Vagina (tissue), 2 donors: ENCODE measurements around the gene AMDHD1. TPM values are rescaled to one million over a fixed set of nuclear protein-coding genes. Genes with fewer than 3 reads are reported as not detected.

Experiments used
- DNase-seq, 2 donors: peaks; one replicate each; pipeline ENCODE4 v3.0.0-alpha.2; 2017; ENCODE audit errors: extremely low spot score in 2 of 2
- H3K27ac ChIP-seq: fragments of 200-600 bp; sonication (generic); one replicate; pipeline ENCODE4 v1.5.1; 2019
- H3K27me3 ChIP-seq: fragments of 200-600 bp; sonication (generic); one replicate; pipeline ENCODE4 v1.5.1; 2019
- H3K36me3 ChIP-seq, 2 donors: fragments of 200-600 bp; sonication (generic); one replicate each; pipeline ENCODE4 v1.5.1; 2017 to 2019
- H3K4me1 ChIP-seq: fragments of 200-600 bp; sonication (generic); one replicate; pipeline ENCODE4 v1.5.1; 2019
- H3K4me3 ChIP-seq, 2 donors: fragments of 200-600 bp; sonication (generic); 1 replicate in 1 of 2; 2 replicates in 1 of 2; pipeline ENCODE4 v1.5.1; 2016 to 2019
- H3K9me3 ChIP-seq: fragments of 200-600 bp; sonication (generic); one replicate; pipeline ENCODE4 v1.5.1; 2019
- POLR2A ChIP-seq, 2 donors: fragments of 450-650 bp; IDR thresholded peaks; one replicate each; pipeline ENCODE4 v1.6.1; 2017; ENCODE audit warnings: antibody characterized with exemption in 2 of 2, mild to moderate bottlenecking in 2 of 2, moderate library complexity in 2 of 2
- POLR2AphosphoS5 ChIP-seq, 2 donors: sonication (generic); formaldehyde crosslinking; IDR thresholded peaks; one replicate each; pipeline ENCODE4 v1.9.0; 2017; ENCODE audit warnings: antibody characterized with exemption in 2 of 2, mild to moderate bottlenecking in 2 of 2, low read depth in 1 of 2; ENCODE audit not compliant: insufficient read depth in 1 of 2
- intact Hi-C: fragments of 100-400 bp; cut with DNase I; formaldehyde crosslinking; loops from one replicate; pipeline ENCODE4 v1.15.1; 2023
- total RNA-seq: library from RNA; depleted of rRNA; stranded (reverse); fragments of >200 nt; gene quantifications from one replicate; pipeline ENCODE4 v1.2.3, GENCODE V29; 2016
- TF ChIP-seq, protein P1 (sequence below), 3 experiments: fragments of 450-650 bp in 2 of 3; fragments of 200-600 bp in 1 of 3; sonication (generic) in 1 of 3; IDR thresholded peaks; one replicate each; pipeline ENCODE4 v1.5.1; 2017 to 2019; ENCODE audit warnings: antibody characterized with exemption in 3 of 3, mild to moderate bottlenecking in 2 of 3, moderate library complexity in 2 of 3

AMDHD1 gene
- total RNA-seq, 1 donor from 2014 or later: 0.49 TPM

DNA sequence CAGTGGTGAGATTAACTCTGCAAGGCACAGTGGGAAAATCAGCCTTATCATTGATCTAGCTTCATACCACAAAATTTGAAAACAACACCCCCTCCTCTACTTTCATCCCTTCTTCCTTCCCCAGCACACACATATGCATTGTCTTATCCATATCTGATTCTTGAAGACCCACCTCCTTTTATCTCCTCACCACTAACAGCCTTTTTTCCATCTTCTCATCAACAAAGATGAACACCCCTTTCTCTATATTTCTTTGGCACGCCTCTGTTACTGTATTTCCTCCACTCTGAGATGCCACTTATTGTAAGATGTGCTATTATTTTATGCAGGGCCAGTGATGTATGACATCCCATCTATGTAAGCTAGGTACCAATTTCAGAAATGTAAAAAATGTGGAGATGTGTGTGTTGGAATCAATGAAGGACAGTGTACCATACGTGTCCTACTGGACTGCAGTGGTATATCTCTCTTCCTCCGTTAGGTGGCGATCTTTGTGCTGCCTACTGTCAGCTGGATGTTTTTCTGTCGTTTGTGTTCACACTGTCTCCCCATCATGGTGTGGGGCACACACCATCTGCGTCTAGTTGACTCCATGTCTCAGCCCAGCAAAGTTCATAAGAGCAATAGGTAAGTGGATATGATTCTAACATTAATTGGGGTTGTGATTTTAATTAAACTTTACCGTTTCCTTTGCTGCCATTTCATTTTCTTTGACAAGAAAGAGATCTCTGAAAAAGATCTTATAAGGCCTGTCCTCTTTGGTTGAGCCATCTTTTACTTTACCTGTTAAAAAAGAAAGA is 24.7 kb upstream of the AMDHD1 start:
- intact Hi-C loops: no loop called here
- H3K4me3 ChIP-seq: no peak overlapping the region
- TF ChIP-seq, protein P1, sequence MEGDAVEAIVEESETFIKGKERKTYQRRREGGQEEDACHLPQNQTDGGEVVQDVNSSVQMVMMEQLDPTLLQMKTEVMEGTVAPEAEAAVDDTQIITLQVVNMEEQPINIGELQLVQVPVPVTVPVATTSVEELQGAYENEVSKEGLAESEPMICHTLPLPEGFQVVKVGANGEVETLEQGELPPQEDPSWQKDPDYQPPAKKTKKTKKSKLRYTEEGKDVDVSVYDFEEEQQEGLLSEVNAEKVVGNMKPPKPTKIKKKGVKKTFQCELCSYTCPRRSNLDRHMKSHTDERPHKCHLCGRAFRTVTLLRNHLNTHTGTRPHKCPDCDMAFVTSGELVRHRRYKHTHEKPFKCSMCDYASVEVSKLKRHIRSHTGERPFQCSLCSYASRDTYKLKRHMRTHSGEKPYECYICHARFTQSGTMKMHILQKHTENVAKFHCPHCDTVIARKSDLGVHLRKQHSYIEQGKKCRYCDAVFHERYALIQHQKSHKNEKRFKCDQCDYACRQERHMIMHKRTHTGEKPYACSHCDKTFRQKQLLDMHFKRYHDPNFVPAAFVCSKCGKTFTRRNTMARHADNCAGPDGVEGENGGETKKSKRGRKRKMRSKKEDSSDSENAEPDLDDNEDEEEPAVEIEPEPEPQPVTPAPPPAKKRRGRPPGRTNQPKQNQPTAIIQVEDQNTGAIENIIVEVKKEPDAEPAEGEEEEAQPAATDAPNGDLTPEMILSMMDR (IDR thresholded peaks at IDR 0.05): peak; percentile 17 to 56 (median 37)
- TF ChIP-seq POLR2AphosphoS5 (IDR thresholded peaks at IDR 0.05; ENCODE audit: insufficient read depth in 1 of 2, low read depth in 1 of 2): no peak
- H3K36me3 ChIP-seq: no peaks in the 10 kb centered on the region
- H3K9me3 ChIP-seq: no peaks in the 10 kb centered on the region
- no peaks in the 10 kb centered on the region for H3K4me1 ChIP-seq
- no peaks in the 10 kb centered on the region for H3K27me3 ChIP-seq
- DNase-seq: no peak
- H3K27ac ChIP-seq: no peak overlapping the region

DNA sequence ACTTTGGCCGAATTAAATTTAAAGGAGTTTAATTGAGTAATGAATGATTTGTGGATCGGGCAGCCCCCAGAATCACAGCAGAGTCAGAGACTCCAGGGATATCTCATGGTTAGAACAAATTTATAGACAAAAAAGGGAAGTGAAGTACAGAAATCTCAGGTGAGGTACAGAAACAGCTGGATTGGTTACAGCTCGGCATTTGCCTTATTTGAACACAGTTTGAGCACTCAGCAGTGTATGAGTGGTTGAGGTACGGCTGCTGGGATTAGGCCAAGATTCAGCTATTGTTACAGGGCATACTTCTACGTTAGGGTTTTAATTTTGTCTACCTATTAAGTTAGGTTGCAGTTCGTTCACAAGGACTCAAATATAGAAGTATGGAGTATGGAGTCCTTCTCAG is 24.0 kb upstream of the AMDHD1 start:
- no peak overlapping the region for H3K27ac ChIP-seq
- no peaks in the 10 kb centered on the region for H3K27me3 ChIP-seq
- no peak overlapping the region for H3K4me3 ChIP-seq
- DNase-seq: no peak
- TF ChIP-seq POLR2AphosphoS5 (IDR thresholded peaks at IDR 0.05; ENCODE audit: insufficient read depth in 1 of 2, low read depth in 1 of 2) (no peak), POLR2A (IDR thresholded peaks at IDR 0.05) (no peak)
- TF ChIP-seq, protein P1 (IDR thresholded peaks at IDR 0.05): no peak
- intact Hi-C loops: no loop called here
- H3K36me3 ChIP-seq: no peaks in the 10 kb centered on the region
- no peaks in the 10 kb centered on the region for H3K9me3 ChIP-seq
- H3K4me1 ChIP-seq: no peaks in the 10 kb centered on the region

GRCh38 chr12:95922231-95922630 is 20.9 kb upstream of the AMDHD1 start:
- Histone ChIP-seq H3K27me3 (no peaks in the 10 kb centered on the region), H3K9me3 (no peaks in the 10 kb centered on the region), H3K27ac (no peak overlapping the region), H3K36me3 (no peaks in the 10 kb centered on the region), H3K4me1 (no peaks in the 10 kb centered on the region), H3K4me3 (no peak overlapping the region)
- no peak for DNase-seq
- no peak for TF ChIP-seq POLR2A (IDR thresholded peaks at IDR 0.05)
- TF ChIP-seq, protein P1 (IDR thresholded peaks at IDR 0.05): no peak
- TF ChIP-seq POLR2AphosphoS5 (IDR thresholded peaks at IDR 0.05; ENCODE audit: insufficient read depth in 1 of 2, low read depth in 1 of 2): no peak
- intact Hi-C loops: no loop called here

- Histone ChIP-seq H3K27me3 (no peaks in the 10 kb centered on the region), H3K4me3 (no peak overlapping the region), H3K4me1 (peaks cover 6% of the 10 kb centered on the region), H3K36me3 (no peaks in the 10 kb centered on the region), H3K27ac (no peak overlapping the region), H3K9me3 (no peaks in the 10 kb centered on the region)
- TF ChIP-seq, protein P1 (IDR thresholded peaks at IDR 0.05): no peak
- TF ChIP-seq POLR2AphosphoS5 (IDR thresholded peaks at IDR 0.05; ENCODE audit: insufficient read depth in 1 of 2, low read depth in 1 of 2) (no peak), POLR2A (IDR thresholded peaks at IDR 0.05) (no peak)
- intact Hi-C loops: no loop called here
- no peak for DNase-seq
Observed at GRCh38 chr12:95940514-95940913, 2.6 kb upstream of the AMDHD1 start.

GRCh38 chr12:95942101-95942523 is 1.0 kb upstream of the AMDHD1 start:
- no peak for DNase-seq
- intact Hi-C loops: no loop called here

More at GRCh38 chr12:95942101-95942523, 1.0 kb upstream of the AMDHD1 start:
- Histone ChIP-seq H3K4me3 (peak overlapping the region; percentile 83 to 86), H3K36me3 (no peaks in the 10 kb centered on the region), H3K27ac (peak overlapping the region; percentile 84), H3K9me3 (no peaks in the 10 kb centered on the region), H3K27me3 (no peaks in the 10 kb centered on the region), H3K4me1 (peaks cover 6% of the 10 kb centered on the region)
- TF ChIP-seq POLR2A (IDR thresholded peaks at IDR 0.05) (no peak), POLR2AphosphoS5 (IDR thresholded peaks at IDR 0.05; ENCODE audit: insufficient read depth in 1 of 2, low read depth in 1 of 2) (no peak)
- TF ChIP-seq, protein P1 (IDR thresholded peaks at IDR 0.05): no peak
